ENCODE data around the gene ACO1. TPM values are rescaled to one million over a fixed set of nuclear protein-coding genes. Genes with fewer than 3 reads are reported as not detected.

Gene ACO1
- total and polyA plus RNA-seq, 2 donors (not counting 3 experiments of a cell fraction or from before 2014, with no cell fraction given) = 51.6 to 54.1 TPM

GRCh38 chr9:32348106-32348695, 36.2 kb upstream of the ACO1 start:
- Histone ChIP-seq H3K4me2 (ENCODE audit: insufficient read depth, low read length) (no peak overlapping the region), H4K20me1 (replicated peaks; ENCODE audit: control insufficient read depth, extremely low read depth, insufficient read depth, low read length) (no peaks in the 10 kb centered on the region), H3K9me3 (replicated peaks; ENCODE audit: control insufficient read depth, insufficient read depth, low read length) (no peaks in the 10 kb centered on the region), H3K4me3 (replicated peaks in 1 of 3; ENCODE audit: insufficient read depth in 1 of 3, low read depth in 1 of 3, low read length in 3 of 3) (no peak overlapping the region), H3K27me3 (ENCODE audit: control insufficient read depth in 2 of 2, insufficient read depth in 2 of 2, low read length in 2 of 2) (peaks cover 2 to 3% of the 10 kb centered on the region in 2 experiments), H3K9ac (replicated peaks; ENCODE audit: extremely low read depth, insufficient read depth, low read length) (no peak overlapping the region), H3K79me2 (ENCODE audit: control insufficient read depth, insufficient read depth, low read length) (no peaks in the 10 kb centered on the region), H3K9me1 (replicated peaks; ENCODE audit: control insufficient read depth, extremely low read depth, insufficient read depth, low read length) (no peaks in the 10 kb centered on the region), H2AFZ (ENCODE audit: low read depth, low read length) (no peak overlapping the region), H3K36me3 (ENCODE audit: control insufficient read depth in 2 of 2, extremely low read depth in 1 of 2, insufficient read depth in 2 of 2, low read length in 2 of 2) (no peaks in the 10 kb centered on the region), H3K27ac (ENCODE audit: insufficient read depth, low read depth, low read length) (no peak overlapping the region), H3K4me1 (ENCODE audit: control insufficient read depth, extremely low read depth, insufficient read depth, low read length) (no peaks in the 10 kb centered on the region)
- BruUV-seq (replicated peaks) = no TSS peak
- no peak for TF ChIP-seq MYC (IDR thresholded peaks at IDR 0.05; ENCODE audit: low read depth, low read length)
- TF ChIP-seq GATA2 (IDR thresholded peaks at IDR 0.05; ENCODE audit: insufficient read depth, insufficient read length, low read depth, low read length) = no peak
- no peak for TF ChIP-seq EZH2 (IDR thresholded peaks at IDR 0.05; ENCODE audit: borderline replicate concordance, low read depth, low read length, severe bottlenecking)
- no peak for TF ChIP-seq POLR2AphosphoS5 (IDR thresholded peaks at IDR 0.05; ENCODE audit: insufficient read depth, low read depth, low read length)
- TF ChIP-seq FOS (IDR thresholded peaks at IDR 0.05; ENCODE audit: borderline replicate concordance, insufficient read depth, low read length) = no peak
- TF ChIP-seq POLR2A (IDR thresholded peaks at IDR 0.05; ENCODE audit: low read depth, low read length) = no peak
- TF ChIP-seq JUN (IDR thresholded peaks at IDR 0.05; ENCODE audit: borderline replicate concordance, insufficient read depth, insufficient read length, low read depth) = no peak
- no peak for TF ChIP-seq MAX (IDR thresholded peaks at IDR 0.05; ENCODE audit: insufficient read depth, insufficient read length)
- no peak for TF ChIP-seq CTCF (IDR thresholded peaks at IDR 0.05; ENCODE audit: extremely low read depth in 1 of 2, insufficient read depth in 1 of 2, low read depth in 1 of 2, low read length in 2 of 2)
- POLR2A ChIA-PET = no interaction called here
- CTCF ChIA-PET = no interaction called here
- intact Hi-C loops (cut with micrococcal nuclease) (no loop called here), dilution Hi-C loops (cut with MboI; ENCODE audit: extremely low pct_ligation_motif_present, low sequenced_read_pairs) (no loop called here)
- no peak for FAIRE-seq
- no peak for DNase-seq (ENCODE audit: low read depth, low spot score)

Data from endothelial cell of umbilical vein (primary cell).